ENCODE measurements around the gene FBXO45.
"Not testable (repeated sequence)": the region's sequence is repeated elsewhere in the genome, so short reads cannot be mapped to it uniquely, and the experiment has no call there.

Gene FBXO45

GRCh38 chr3:196617256-196617655, 48.8 kb downstream of the FBXO45 start:
- DNase-seq (ENCODE audit: low read depth in 3 of 3) = no peak

GRCh38 chr3:196619223-196619622, 50.8 kb downstream of the FBXO45 start:
- no peak for DNase-seq (ENCODE audit: low read depth in 3 of 3)

- not testable (repeated sequence) for DNase-seq (ENCODE audit: low read depth in 3 of 3)
Observed at GRCh38 chr3:196619627-196620026, 51.2 kb downstream of the FBXO45 start.

- no peak for DNase-seq (ENCODE audit: low read depth in 3 of 3)
Observed at GRCh38 chr3:196620161-196620604, 51.7 kb downstream of the FBXO45 start.

GRCh38 chr3:196620684-196621083, 52.2 kb downstream of the FBXO45 start:
- no peak for DNase-seq (ENCODE audit: low read depth in 3 of 3)

GRCh38 chr3:196621611-196622010, 53.2 kb downstream of the FBXO45 start:
- no peak for DNase-seq (ENCODE audit: low read depth in 3 of 3)

GRCh38 chr3:196624067-196624790, 55.8 kb downstream of the FBXO45 start:
- DNase-seq (ENCODE audit: low read depth in 3 of 3) = no peak

GRCh38 chr3:196624907-196625306, 56.4 kb downstream of the FBXO45 start:
- DNase-seq (ENCODE audit: low read depth in 3 of 3) = no peak

- no peak for DNase-seq (ENCODE audit: low read depth in 3 of 3)
Observed at GRCh38 chr3:196625331-196625730, 56.9 kb downstream of the FBXO45 start.

GRCh38 chr3:196627918-196628231, 59.4 kb downstream of the FBXO45 start:
- DNase-seq (ENCODE audit: low read depth in 3 of 3) = no peak

- no peak for DNase-seq (ENCODE audit: low read depth in 3 of 3)
Observed at GRCh38 chr3:196629228-196629627, 60.8 kb downstream of the FBXO45 start.

- no peak for DNase-seq (ENCODE audit: low read depth in 3 of 3)
Observed at GRCh38 chr3:196631682-196632045, 63.2 kb downstream of the FBXO45 start.

GRCh38 chr3:196632046-196632751, 63.7 kb downstream of the FBXO45 start:
- DNase-seq (ENCODE audit: low read depth in 3 of 3) = peak; percentile 62 to 67 (median 66)

- DNase-seq (ENCODE audit: low read depth in 3 of 3) = no peak
Observed at GRCh38 chr3:196633555-196634151, 65.2 kb downstream of the FBXO45 start.

GRCh38 chr3:196634224-196634623, 65.8 kb downstream of the FBXO45 start:
- DNase-seq (ENCODE audit: low read depth in 3 of 3) = no peak

- DNase-seq (ENCODE audit: low read depth in 3 of 3) = no peak
Observed at GRCh38 chr3:196634829-196635228, 66.4 kb downstream of the FBXO45 start.

GRCh38 chr3:196636369-196637349, 68.2 kb downstream of the FBXO45 start:
- DNase-seq (ENCODE audit: low read depth in 3 of 3) = no peak

- DNase-seq (ENCODE audit: low read depth in 3 of 3) = not testable (repeated sequence)
Observed at GRCh38 chr3:196637941-196638340, 69.5 kb downstream of the FBXO45 start.
